B cell (primary cell): ENCODE data around the gene ANKS1B. TPM values are rescaled to one million over a fixed set of nuclear protein-coding genes. Genes with fewer than 3 reads are reported as not detected.

Experiments
- ATAC-seq: fragments of 200-7000 bp; cut with Tn5 transposase; one replicate; pipeline ENCODE4 v1.10.0; 2021; ENCODE audit warnings: low read depth, mild to moderate bottlenecking, moderate number of reproducible peaks, moderate library complexity
- CTCF ChIA-PET: fragments of 350-600 bp; sonication (Branson Sonifier 250); formaldehyde crosslinking; loops from one replicate; lab custom pipeline; 2021; ENCODE audit warnings: antibody characterized with exemption, inconsistent platforms; lab: Charles Lee
- POLR2A ChIA-PET: fragments of 350-600 bp; sonication (Branson Sonifier 250); formaldehyde crosslinking; loops from one replicate; lab custom pipeline; 2021; ENCODE audit warnings: antibody characterized with exemption; lab: Charles Lee
- DNase-seq: peaks from one replicate; pipeline ENCODE4 v3.0.0; 2013
- H2AFZ ChIP-seq: 2 replicates; pipeline ENCODE4 v1.6.1; 2012; ENCODE audit warnings: mild to moderate bottlenecking, low read depth, low read length; ENCODE audit not compliant: insufficient read depth, poor library complexity, severe bottlenecking
- H3K27ac ChIP-seq, 2 donors: 1 replicate in 1 of 2; 2 replicates in 1 of 2; pipeline ENCODE4 v1.5.1; 2012 to 2013; ENCODE audit warnings: low read length in 2 of 2, mild to moderate bottlenecking in 2 of 2, moderate library complexity in 1 of 2
- H3K27me3 ChIP-seq, 4 experiments: fragments of 200-600 bp in 1 of 4; sonication (generic) in 1 of 4; replicated peaks in 1 of 4; 1 replicate in 2 of 4; 2 replicates in 2 of 4; pipeline versions ENCODE4 v1.6.1 to v1.7.0; 2013 to 2016; ENCODE audit warnings: low read length in 3 of 4, mild to moderate bottlenecking in 2 of 4, mixed read lengths in 1 of 4, moderate library complexity in 1 of 4; ENCODE audit not compliant: insufficient read depth in 4 of 4, control insufficient read depth in 3 of 4; ENCODE audit errors: control extremely low read depth in 1 of 4
- H3K36me3 ChIP-seq, 2 experiments: replicated peaks in 1 of 2; 1 replicate in 1 of 2; 2 replicates in 1 of 2; pipeline versions ENCODE4 v1.6.1 to v1.7.1; 2013; ENCODE audit warnings: low read length in 1 of 2; ENCODE audit not compliant: insufficient read depth in 2 of 2, control insufficient read depth in 1 of 2; ENCODE audit errors: control extremely low read depth in 1 of 2, extremely low read depth in 1 of 2
- H3K4me1 ChIP-seq, 2 donors: fragments of 200-600 bp in 1 of 2; sonication (generic) in 1 of 2; 1 replicate in 1 of 2; 2 replicates in 1 of 2; pipeline versions ENCODE4 v1.5.1 to v1.6.1; 2013 to 2017; ENCODE audit warnings: low read length in 2 of 2; ENCODE audit not compliant: control insufficient read depth in 2 of 2, insufficient read depth in 2 of 2
- H3K4me2 ChIP-seq: replicated peaks from 2 replicates; pipeline ENCODE3; 2012; ENCODE audit warnings: mild to moderate bottlenecking, low read depth, low read length; ENCODE audit not compliant: poor library complexity, severe bottlenecking
- H3K4me3 ChIP-seq, 5 experiments: fragments of 200-600 bp in 1 of 5; sonication (generic) in 1 of 5; 1 replicate in 3 of 5; 2 replicates in 2 of 5; pipeline versions ENCODE4 v1.5.1 to v1.7.0; 2011 to 2016; ENCODE audit warnings: low read length in 4 of 5, mild to moderate bottlenecking in 4 of 5, low read depth in 2 of 5, control low read depth in 1 of 5, moderate library complexity in 1 of 5; ENCODE audit not compliant: insufficient read depth in 1 of 5; ENCODE audit errors: control extremely low read depth in 1 of 5, extremely low read depth in 1 of 5
- H3K79me2 ChIP-seq: fragments of 200-600 bp; sonication (generic); one replicate; pipeline ENCODE4 v1.6.0; 2016; ENCODE audit warnings: low read length; ENCODE audit not compliant: control insufficient read depth, insufficient read depth
- H3K9ac ChIP-seq: fragments of 200-600 bp; sonication (generic); 2 replicates; pipeline ENCODE4 v1.6.1; 2017; ENCODE audit warnings: mild to moderate bottlenecking, low read length, moderate library complexity
- H3K9me3 ChIP-seq, 3 donors: one replicate each; pipeline versions ENCODE4 v1.6.1 to v1.7.1; 2013; ENCODE audit warnings: low read length in 2 of 3; ENCODE audit not compliant: control insufficient read depth in 2 of 3, insufficient read depth in 1 of 3; ENCODE audit errors: control extremely low read depth in 1 of 3
- H4K20me1 ChIP-seq: 2 replicates; pipeline ENCODE4 v1.6.0; 2012; ENCODE audit warnings: mild to moderate bottlenecking, low read length; ENCODE audit not compliant: insufficient read depth, control insufficient read depth, poor library complexity, severe bottlenecking
- H3K27ac Mint-ChIP-seq: one replicate; pipeline ENCODE4 v1.8.0; 2021; ENCODE audit warnings: mixed read lengths
- H3K27me3 Mint-ChIP-seq: one replicate; pipeline ENCODE4 v1.8.0; 2021; ENCODE audit warnings: mixed read lengths
- H3K4me1 Mint-ChIP-seq: one replicate; pipeline ENCODE4 v1.8.0; 2021; ENCODE audit warnings: mixed read lengths
- H3K4me3 Mint-ChIP-seq: one replicate; pipeline ENCODE4 v1.8.0; 2021; ENCODE audit warnings: mixed read lengths
- H3K9me3 Mint-ChIP-seq: one replicate; pipeline ENCODE4 v1.8.0; 2022; ENCODE audit warnings: mixed read lengths; ENCODE audit not compliant: insufficient read depth
- CTCF ChIP-seq: fragments of 200-600 bp; IDR thresholded peaks from one replicate; pipeline ENCODE4 v1.8.0; 2022; ENCODE audit warnings: antibody characterized with exemption, mild to moderate bottlenecking
- EZH2 ChIP-seq: IDR thresholded peaks from 2 replicates; pipeline ENCODE4 v1.6.1; 2012; ENCODE audit warnings: borderline replicate concordance, low read depth, mild to moderate bottlenecking, moderate library complexity, low read length; ENCODE audit not compliant: insufficient read depth, poor library complexity, severe bottlenecking
- WGBS: methylation state at CpG from one replicate; pipeline ENCODE4 v1.1.5; 2013; ENCODE audit warnings: missing lambda C conversion rate; ENCODE audit not compliant: insufficient coverage; 5-methylcytosine and 5-hydroxymethylcytosine counted together
- intact Hi-C: fragments of 100-400 bp; cut with micrococcal nuclease; formaldehyde crosslinking; loops from one replicate; pipeline ENCODE4 v1.10.0; 2022
- polyA plus RNA-seq: library from polyadenylated mRNA; depleted of rRNA; stranded (reverse); fragments of >200 nt; gene quantifications from 2 replicates; pipeline ENCODE4 v1.2.3, GENCODE V29; 2012
- total RNA-seq, 2 donors: library from RNA; stranded (reverse); fragments of 120-200 nt in 1 of 2; gene quantifications; 1 replicate in 1 of 2; 2 replicates in 1 of 2; pipeline versions ENCODE4 v1.2.3 to v1.2.4, GENCODE V29; 2013 to 2022

The ANKS1B gene
- total and polyA plus RNA-seq, 2 donors (not counting 1 experiment from before 2014, with no cell fraction given) = not detected

- Histone ChIP-seq H3K4me3 (no peak overlapping the region), H3K4me1 (no peaks in the 10 kb centered on the region), H3K4me2 (no peak overlapping the region), H3K27ac (no peak overlapping the region), H3K27me3 (no peaks in the 10 kb centered on the region), H3K79me2 (no peaks in the 10 kb centered on the region), H2AFZ (no peak overlapping the region), H3K36me3 (no peaks in the 10 kb centered on the region), H3K9ac (no peak overlapping the region), H3K9me3 (no peaks in the 10 kb centered on the region), H4K20me1 (no peaks in the 10 kb centered on the region)
- DNase-seq (no peak), ATAC-seq (no peak)
- Mint-ChIP-seq H3K9me3 (no peaks in the 10 kb centered on the region), H3K27me3 (peaks cover 36% of the 10 kb centered on the region), H3K4me1 (no peaks in the 10 kb centered on the region), H3K27ac (no peak overlapping the region), H3K4me3 (no peak overlapping the region)
- no peak for TF ChIP-seq EZH2
- no peak for TF ChIP-seq CTCF
- ChIA-PET POLR2A (no interaction called here), CTCF (no interaction called here)
- no CpG with 5 or more reads among the region's 2 CpGs for WGBS
- intact Hi-C loops = no loop called here
Measured at GRCh38 chr12:98939350-98939749, 1045.4 kb downstream of the ANKS1B start.

GRCh38 chr12:98935847-98936246 lies 1048.9 kb downstream of the ANKS1B start:
- H3K4me3 Mint-ChIP-seq = no peak overlapping the region
- no peak overlapping the region for H3K27ac Mint-ChIP-seq

More at GRCh38 chr12:98935847-98936246, 1048.9 kb downstream of the ANKS1B start:
- CTCF ChIA-PET = no interaction called here
- Histone ChIP-seq H3K4me2 (no peak overlapping the region), H3K27me3 (no peaks in the 10 kb centered on the region), H3K9ac (no peak overlapping the region), H4K20me1 (no peaks in the 10 kb centered on the region), H3K27ac (no peak overlapping the region), H3K36me3 (no peaks in the 10 kb centered on the region), H3K9me3 (no peaks in the 10 kb centered on the region), H3K79me2 (no peaks in the 10 kb centered on the region), H3K4me3 (no peak overlapping the region), H3K4me1 (no peaks in the 10 kb centered on the region), H2AFZ (no peak overlapping the region)
- ATAC-seq (no peak), DNase-seq (no peak)
- TF ChIP-seq EZH2 = no peak
- no peak for TF ChIP-seq CTCF
- intact Hi-C loops = no loop called here
- WGBS = no CpG with 5 or more reads among the region's 2 CpGs
- Mint-ChIP-seq H3K4me1 (no peaks in the 10 kb centered on the region), H3K27me3 (peaks cover 29% of the 10 kb centered on the region), H3K9me3 (no peaks in the 10 kb centered on the region)
- POLR2A ChIA-PET = no interaction called here
